Fibroblast of skin of right quadriceps (primary cell): Measurements from ENCODE around the gene CDYL2.

Experiments
- DNase-seq: peaks from one replicate; pipeline ENCODE4 v3.0.0-alpha.2; 2013

The CDYL2 gene

DNA sequence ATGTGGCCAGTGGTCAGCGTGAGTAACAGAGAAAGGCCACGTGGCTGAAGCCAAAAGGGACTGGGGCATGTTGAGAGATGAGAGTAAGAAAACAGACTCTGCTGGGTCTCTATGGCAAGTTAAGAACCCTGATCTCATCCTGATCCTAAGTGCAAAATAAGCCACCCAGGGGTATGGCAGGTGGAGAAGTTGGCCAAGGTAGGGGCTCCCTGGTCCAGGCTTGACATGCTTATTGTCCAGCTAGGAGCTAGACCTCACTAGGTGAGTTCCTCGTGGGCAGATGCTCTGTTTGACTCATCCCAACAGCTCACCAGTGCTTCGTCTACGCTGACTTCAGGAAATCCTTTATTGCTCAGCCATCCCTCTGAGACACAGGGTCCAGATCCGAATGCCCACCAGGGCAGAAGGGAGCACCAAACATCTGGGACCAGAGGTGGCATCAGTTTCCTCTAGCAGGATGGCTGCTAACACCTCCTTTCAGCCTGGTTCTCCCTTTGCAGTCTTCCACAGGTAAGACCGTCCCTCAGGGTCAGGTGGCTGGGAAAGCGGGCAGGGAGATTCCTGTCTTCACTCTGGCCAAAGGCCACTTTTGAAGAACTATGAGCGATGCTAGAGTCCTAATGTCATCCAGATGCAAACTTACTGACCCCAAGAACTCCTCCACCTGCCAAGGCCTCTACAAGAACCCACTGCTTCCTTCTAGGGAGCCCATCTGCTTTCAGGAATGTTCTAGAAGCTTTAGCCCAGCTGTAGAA, 99.5 kb downstream of the CDYL2 start:
- DNase-seq, result no peak

DNA sequence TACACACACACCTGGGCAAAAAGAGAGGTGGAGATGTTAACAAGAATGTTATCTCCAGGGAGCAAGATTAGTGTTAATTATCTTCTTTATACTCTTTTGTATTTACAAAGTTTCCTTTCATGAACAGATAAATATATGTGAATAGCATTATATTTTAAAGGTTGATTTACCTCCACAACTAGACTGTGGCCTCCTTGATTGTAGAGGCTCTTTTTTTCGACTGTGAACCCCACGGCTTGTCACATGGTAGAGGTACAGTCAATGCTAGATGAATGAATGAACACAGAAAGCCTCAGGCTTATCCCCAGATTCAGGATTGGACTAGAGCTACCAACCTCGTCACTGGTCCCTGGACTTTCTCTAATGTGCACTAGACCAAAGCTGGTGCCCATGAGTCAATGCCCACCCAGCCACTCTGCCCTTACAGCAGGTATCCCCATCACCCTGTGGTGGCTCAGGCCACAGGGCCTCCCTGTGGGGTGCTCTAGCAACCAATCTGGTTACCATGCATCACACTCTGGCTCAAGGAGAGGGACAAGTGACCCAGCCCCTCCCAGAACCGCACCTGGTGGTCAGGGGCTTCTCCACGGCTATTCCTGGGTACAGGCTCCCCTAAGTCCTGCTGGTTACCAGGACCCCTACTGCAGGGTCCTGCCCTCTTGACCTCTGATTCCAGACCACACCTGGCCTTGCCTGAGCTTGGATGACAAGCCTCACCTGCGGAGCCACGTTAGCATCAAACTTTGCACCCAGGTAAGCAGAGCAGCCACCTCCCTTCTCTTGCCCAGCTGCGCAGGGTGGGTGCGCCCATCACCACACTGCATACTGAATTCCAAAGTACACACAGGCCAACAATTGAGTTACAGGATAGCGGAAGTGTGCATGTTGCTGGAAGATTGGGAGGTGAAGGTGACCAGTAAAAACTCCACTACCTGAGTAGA, 101.0 kb downstream of the CDYL2 start:
- DNase-seq, result no peak

DNA sequence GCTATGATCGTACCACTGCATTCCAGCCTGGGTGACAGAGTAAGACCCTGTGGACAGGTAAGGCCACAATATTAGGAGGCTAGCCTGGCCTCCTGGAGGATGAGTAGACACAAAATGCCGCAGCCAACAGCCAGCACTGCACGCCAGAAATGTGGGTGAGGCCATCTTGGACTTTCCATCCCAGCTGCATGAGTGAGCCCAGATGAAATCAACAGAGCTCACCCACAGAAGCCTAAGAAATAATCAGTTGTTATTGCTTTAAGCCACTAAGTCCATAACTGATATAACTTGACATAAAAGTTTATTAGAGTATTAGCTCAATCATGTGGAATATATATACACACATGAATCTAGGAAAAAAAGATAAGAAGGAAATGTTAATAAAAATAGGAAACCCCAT, 101.7 kb downstream of the CDYL2 start:
- DNase-seq, result no peak

DNA sequence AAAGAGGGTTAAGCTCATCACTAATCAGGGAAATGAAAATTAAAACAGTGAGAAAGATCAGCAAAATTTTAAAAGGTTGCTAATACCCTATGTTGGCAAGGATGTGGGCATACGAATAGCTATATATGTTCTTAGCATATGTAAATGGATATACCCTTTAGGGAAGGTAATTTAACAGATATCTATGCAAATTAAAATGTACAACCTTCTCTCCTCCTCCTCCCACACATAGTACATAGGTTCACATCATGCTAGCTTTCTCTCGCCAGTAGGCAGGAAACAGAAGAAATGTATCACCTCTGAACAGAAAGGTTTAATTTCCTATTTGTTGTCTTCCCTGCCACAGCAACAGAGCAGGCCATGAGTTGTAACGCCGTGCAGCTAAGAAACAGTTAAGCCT, 103.8 kb downstream of the CDYL2 start:
- DNase-seq, result no peak

DNA sequence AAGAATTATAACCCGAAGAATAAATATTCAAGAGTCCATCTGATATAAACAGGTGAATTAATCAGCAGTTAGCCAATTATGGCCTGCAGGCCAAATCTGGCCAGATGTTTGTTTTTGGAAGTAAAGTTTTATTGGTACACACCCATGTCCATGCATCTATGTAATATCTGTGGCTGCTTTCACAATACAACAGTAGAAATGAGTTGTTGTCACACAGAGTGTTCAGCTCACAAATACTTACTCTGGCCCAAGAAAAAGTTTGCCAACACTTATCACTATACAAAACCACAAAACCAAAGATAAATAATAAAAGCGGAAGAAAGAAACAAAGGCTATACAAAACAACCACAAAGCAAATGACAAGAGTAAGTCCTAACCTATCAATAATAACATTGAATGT, 109.4 kb downstream of the CDYL2 start:
- no peak for DNase-seq

DNA sequence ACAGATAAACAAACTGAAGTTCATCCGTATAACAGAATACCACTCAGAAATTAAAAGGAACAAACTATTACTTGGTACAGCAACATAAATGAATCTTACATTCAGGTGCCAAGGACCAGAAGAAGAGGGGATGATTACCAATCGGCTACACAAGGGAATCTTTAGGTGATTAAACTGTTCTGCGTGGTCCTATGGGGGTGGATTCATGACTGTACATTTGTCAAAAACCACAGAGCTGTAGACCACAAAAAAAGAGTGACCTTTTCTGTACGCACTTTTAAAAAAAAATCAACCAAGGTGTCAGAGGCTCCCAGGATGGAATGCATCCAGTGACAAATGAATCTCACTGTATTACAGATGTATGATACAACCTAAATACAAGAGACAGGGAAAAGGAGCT, 110.8 kb downstream of the CDYL2 start:
- DNase-seq, result no peak

DNA sequence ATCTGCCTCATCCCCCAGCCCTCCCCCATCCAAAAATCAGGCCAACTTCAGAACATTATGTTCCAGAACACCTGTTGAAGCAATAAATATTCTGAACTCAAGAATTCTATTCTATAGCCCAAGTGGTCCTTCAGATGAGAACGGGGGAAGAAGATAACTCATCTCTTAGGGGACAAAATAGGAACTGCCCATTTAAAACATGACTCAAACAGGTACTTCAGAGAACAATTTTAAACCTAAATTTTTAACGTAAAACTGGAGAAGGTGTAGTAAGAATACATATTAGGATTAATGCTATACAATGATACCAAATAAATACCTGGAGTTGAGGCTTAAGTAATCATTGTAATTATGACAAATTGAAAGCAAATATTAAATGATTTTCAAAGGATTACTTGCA, 112.1 kb downstream of the CDYL2 start:
- DNase-seq, result no peak

DNA sequence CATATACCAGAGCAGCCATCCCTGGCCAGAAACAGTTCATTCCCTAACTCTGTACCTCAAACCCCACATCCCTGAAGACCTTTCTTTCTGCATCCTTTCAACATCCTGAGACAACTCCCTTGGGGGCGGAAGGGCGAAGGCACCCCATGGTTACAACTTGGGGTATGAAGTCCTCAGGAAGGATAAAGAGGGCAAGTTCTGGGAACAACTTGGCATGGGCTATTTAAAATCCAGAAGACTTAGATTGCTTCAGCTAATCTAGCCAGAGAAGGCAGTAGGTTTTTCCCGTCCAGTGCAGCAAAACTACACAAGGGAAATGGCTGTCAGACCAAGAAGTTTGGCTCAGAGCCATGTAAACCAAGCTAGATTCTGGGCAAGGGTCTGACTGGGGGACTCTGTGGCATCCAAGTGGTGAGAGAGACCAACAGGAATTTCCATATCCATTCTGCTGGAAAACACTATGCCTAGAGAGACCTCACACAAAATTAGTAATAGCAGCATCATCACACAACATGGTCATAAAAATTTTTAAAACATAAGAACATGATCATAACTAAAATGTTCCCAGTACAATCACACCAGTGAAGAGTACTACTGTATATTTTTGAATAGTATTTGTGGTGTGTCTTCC, 113.2 kb downstream of the CDYL2 start:
- peak; percentile 50 for DNase-seq

DNA sequence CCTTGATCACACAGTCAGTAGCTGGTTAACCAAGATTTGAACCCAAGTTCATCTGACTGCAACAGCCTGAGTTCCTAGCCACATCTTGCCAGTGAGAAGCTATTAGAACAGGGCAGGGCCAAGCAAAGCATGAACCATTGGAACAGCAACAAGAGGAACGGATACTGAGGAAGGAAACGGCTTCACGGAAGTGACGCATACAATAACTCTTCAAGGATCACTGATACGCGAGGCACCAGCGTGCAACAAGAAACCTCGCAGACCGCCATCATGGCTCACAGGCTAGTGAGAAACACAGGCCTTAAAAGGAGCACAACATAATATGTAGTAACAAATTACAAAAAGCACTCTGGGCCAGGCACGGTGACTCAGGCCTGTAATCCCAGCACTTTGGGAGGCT, 114.9 kb downstream of the CDYL2 start:
- DNase-seq, result no peak

DNA sequence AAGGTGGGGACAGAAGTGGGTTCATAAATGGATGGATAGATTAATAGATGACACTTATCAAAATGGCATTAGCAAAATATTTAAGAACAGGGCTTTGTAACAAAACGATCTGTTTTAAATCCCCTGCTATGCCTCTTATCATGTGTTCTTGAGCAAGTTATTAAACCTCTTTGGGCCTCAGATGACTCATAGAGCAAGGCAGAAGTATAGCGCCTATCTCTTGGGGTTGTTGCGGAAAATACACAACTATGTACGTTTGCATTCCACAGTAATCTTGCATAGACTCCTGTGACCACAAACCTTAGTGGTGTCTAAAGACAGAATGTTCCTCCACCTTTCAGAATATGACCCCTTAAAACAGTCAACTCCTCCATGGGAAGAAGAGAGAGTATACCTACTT, 116.8 kb downstream of the CDYL2 start:
- peak; percentile 17 for DNase-seq

DNA sequence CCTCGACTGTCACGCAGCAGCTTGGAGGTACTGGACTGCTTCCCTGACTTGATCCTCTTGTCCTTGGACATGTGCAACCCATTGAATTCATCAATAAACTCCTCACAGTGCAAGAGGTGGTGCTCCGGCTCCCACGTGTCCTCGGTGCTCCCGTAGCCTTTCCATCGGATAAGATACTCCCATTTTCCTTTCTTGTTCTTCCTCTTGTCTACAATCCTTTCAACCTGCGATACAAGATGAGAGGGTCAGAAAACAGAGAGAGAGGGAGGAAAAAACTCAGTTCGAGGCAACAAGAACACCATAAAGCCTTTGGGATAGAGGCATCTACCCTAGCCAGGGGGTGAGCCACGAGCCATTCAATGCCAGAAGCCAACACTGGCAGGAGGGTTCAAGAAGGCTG, 119.5 kb downstream of the CDYL2 start:
- DNase-seq, result no peak

DNA sequence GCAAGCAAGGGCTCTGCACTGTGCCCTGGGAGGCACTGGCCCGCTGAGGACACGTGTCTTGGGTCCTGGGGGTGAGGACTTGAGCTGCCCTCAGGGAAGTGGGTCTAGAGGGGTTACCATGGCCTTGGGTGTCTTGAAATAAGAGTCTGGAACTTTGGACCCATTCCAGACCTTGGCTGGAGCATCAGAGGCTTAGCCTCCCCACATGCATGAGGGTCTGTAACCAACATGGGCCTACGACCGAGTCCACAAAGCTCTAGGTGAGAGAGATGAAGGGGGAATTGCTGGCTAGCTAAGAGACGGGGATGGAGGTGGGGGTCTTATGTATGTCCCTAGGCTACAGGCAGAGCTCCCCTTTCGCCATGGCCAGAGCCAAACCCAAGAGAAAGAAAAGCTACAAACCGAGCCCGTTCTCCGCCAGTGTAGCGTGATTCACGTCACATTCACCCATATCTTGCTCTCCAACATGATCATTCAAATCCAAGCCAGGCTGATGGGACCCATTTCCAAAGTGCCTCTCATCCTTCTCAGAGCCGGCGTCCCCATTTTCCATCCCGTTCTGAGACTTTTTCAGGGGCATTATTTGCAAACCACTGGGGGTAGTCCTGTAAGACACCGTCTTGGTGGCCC, 120.1 kb downstream of the CDYL2 start:
- DNase-seq, result no peak

DNA sequence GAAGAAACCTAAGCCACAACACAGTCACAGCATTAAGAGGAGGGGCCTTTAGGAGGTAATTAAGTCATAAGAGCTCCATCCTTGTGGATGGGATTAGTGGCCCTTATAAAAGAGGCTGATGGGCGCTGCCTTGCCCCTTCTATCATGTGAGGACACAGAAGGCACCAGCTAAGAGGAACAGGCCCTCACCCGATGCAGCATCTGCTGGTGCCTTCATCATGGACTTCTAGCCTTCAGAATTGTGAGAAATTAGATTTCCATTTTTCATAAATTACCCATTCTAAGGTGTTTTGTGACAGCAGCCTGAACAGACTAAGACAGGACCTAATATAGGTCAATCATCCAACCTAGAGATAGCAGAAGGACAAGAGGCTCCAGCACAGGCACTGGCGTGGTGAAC, 120.8 kb downstream of the CDYL2 start:
- DNase-seq, result no peak

DNA sequence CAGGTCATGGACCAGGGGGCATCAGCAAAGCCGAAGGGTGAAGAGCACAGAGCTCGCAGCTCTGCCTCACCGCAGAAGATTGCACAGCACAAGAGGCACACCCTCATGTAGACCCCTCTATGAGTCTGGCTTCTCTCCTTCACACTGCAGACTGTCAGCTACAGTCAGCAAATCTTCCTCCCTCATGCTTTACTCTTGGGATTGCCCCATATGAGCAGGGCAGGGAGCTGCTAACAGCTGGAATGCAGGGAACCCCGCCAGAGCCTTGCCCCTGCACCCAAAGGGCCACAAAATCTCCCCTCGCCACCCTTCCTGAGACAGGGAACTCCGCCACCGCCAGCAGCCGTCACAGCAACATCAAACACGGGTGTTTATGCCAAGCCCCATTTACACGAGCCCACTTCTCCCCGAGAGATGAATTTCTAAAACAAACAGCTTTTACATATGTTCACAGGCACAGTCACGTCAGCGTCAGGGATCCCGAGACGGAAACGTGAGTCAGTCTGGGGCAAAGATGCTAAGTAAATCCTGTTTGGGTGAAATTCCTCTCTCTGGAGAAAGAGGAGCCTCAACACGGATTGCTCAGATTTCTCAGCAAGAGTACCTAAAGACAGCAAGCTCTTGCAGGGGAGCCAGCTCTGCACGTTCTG, 121.9 kb downstream of the CDYL2 start:
- DNase-seq, result peak; percentile 76

DNA sequence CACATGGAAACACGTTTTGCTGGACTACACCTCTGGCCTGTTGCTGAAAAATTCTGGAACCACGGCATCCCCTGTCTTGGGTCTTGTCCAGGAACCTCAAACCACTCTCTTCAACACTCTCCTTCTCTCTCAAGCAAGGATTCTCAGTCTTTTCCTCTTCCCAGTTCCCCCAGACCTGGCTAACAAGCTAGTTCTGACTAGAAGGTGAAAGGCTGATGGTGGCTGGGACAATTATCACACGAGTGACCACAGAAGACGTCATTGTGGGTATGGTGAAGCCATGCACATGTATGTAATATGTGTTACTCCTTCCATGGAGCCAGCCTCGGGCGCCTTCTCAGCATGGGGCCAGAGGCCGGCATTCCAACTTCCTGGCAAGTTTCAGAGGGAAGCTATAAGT, 123.0 kb downstream of the CDYL2 start:
- no peak for DNase-seq

DNA sequence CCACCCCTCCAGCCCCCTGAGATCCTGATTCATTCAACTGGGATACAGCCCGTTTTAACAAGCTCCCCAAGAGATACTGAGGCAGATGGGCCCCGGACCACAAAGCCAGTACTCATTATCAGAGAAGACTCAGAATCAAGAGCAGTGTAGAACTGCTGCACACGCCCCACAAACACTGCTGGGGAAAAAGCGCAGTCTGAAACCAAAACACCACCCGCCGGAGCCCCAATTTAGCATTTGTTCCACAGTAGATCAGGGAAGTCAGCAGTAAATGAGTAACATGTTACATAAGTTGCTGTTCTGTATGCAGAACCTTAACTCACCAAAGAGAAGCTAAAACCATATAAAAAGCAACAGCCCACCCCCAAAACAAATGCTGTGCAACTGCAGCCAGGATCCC, 123.6 kb downstream of the CDYL2 start:
- no peak for DNase-seq

DNA sequence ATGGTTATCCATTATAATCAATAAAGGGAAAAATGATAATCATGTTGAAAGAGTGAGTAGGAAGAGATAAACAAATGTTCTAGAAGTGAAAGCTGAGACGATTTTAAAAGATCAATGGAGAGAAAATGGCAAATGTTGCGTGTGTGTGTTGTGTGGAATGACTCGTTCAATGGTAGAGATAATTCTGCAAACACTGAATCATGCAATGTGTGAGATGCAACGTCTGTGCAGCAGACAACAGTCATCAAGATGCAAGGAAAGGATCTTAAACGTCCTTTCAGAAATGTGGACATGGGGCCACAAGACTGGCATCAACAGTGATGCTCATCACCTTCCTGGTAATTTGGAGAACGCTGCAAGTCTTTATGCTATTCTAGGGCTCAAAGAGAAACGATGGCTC, 124.4 kb downstream of the CDYL2 start:
- DNase-seq, result no peak

DNA sequence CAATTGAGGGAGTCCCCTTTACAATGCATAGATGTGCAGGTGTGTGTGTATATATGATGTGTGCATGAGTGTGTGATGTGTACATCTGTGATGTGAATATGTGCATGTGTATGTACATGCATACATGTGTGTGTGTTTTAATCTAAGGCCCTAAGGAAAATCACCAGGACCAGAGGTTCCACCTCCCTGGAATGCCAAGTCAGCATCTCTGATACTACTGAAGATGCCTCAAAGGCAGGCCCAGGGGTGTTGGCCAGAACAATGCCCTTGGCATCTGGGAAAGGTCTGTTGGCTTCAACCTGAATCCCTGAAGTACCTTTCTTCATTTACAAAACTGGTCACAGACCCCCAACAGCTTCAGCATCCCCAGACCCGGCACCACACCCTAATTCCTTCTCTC, 129.5 kb downstream of the CDYL2 start:
- DNase-seq, result no peak

DNA sequence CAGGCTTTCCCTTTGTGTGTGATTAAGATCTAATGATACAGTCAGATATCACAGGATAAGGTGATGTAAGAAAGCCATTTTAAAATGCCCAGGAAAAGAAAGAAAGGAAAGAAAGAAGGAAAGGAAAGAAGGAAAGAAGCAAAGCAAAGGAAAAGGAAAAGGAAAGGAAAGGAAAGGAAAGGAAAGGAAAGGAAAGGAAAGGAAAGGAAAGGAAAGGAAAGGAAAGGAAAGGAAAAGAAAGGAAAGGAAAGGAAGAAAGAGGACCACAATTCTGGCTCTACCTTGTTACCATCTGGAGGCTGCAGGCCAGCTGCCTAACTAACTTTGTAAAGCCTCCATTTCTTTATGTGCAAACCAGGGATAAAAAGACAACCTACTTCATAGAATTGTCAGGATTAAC, 132.0 kb downstream of the CDYL2 start:
- no peak for DNase-seq

DNA sequence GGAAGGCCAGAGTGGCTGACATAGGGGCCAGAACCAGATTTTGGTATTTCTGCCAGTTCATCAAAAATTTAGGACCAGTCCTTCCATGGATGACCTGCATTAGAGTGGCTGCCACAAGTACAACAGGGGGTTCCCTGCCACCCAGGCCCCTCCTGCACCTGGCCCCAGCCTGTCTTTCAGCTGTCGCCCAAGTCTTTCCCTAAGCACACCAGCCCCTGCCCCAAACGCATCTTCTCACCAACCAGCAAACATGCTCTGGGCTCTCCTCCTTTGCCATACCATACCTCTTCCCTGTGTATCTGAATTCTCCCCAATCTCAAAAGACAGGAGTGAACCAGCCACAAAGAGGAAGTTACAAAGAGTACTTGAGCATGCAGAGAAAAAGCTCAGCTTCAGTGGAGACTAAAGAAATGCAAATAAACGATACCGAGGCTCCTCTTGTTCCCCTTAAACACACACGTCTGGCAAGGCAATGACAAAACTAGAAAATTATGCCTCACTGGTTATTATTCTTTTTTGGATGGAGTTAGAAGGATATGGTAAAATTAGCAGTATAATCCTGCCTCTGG, 133.0 kb downstream of the CDYL2 start:
- DNase-seq, result no peak

DNA sequence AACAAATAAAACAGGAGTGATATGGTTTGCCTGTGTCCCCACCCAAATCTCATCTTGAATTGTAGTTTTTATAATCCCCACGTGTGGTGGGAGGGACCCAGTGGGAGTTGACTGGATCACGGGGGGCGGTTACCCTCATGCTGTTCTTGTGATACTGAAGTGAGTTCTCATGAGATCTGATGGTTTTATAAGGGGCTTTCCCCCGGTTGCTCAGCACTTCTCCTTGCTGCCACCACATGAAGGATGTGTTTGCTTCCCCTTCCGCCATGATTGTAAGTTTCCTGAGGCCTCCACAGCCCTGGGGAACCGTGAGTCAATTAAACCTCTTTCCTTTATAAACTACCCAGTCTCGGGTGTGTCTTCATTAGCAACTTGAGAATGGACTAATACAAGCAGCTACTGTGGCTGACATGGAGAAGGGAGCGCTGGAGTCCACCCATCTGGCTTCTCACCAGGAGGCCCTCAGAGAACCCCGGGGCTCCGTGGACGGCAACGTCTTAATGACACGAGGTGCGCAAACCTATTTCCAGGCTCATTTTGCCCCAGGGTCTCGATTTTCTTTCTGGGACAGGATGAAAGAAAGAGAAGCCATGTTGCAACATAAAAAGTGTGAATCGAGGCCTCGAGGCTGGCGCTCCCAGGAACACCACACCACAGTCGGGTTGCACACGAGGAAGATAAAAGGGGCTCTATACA, 134.1 kb downstream of the CDYL2 start:
- DNase-seq, result no peak

DNA sequence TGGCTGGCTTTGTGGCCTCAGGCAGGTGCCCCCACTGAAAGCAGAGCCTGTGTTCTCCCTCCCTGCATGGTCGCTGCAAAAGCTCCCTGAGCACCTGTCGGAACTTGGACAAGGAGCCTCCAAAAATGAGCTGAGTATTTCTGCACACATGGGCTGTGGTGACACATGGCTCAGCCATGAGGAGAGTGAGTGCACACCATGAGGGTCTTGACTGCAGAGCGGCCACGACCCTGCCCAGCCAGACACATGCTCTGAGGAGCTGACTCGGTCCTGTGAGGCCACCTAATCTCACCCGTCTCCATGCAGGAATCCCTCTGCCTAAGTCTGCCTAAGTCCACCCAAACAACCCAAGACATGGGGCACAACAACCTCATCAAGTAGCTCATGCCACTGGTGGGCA, 134.7 kb downstream of the CDYL2 start:
- no peak for DNase-seq
